Stimulated activated effector memory CD8-positive, alpha-beta T cell treated with anti-CD3 and anti-CD28 coated beads, Interleukin-12 subunit alpha, Interleukin-12 subunit beta, amount 100 ng/mL, for 72 hours (primary cell): ENCODE data around the gene USP37.
"Not testable (repeated sequence)": the region's sequence is repeated elsewhere in the genome, so short reads cannot be mapped to it uniquely, and the experiment has no call there.

Experiments
- ATAC-seq: fragments of 150-1000 bp; cut with Tn5 transposase; 2 replicates; pipeline ENCODE4 v1.10.0; 2021
- DNase-seq, 2 donors: peaks; one replicate each; pipeline ENCODE4 v3.0.0; 2021 to 2022; ENCODE audit warnings: low spot score in 2 of 2
- H3K27ac Mint-ChIP-seq: one replicate; pipeline ENCODE4 v1.8.0; 2022; ENCODE audit warnings: mild to moderate bottlenecking, mixed read lengths
- H3K36me3 Mint-ChIP-seq: one replicate; pipeline ENCODE4 v1.8.0; 2022; ENCODE audit warnings: mild to moderate bottlenecking, mixed read lengths
- H3K4me1 Mint-ChIP-seq: one replicate; pipeline ENCODE4 v1.8.0; 2022; ENCODE audit warnings: mixed read lengths
- H3K4me3 Mint-ChIP-seq: one replicate; pipeline ENCODE4 v1.8.0; 2022; ENCODE audit warnings: mild to moderate bottlenecking, mixed read lengths
- H3K9me3 Mint-ChIP-seq: one replicate; pipeline ENCODE4 v1.8.0; 2022; ENCODE audit warnings: mixed read lengths

The USP37 gene

GRCh38 chr2:218569038-218569431 lies 884 bp upstream of the USP37 start:
- no peaks in the 10 kb centered on the region for H3K9me3 Mint-ChIP-seq
- H3K4me1 Mint-ChIP-seq, result peaks cover 57% of the 10 kb centered on the region
- peaks cover 100% of the 10 kb centered on the region for H3K36me3 Mint-ChIP-seq
- peak overlapping the region; percentile 86 for H3K4me3 Mint-ChIP-seq
- ATAC-seq, result peak; percentile 62
- peak; percentile 38 to 86 for DNase-seq
- H3K27ac Mint-ChIP-seq, result peak overlapping the region; percentile 100

GRCh38 chr2:218567797-218568189 lies 358 bp downstream of the USP37 start:
- Mint-ChIP-seq H3K9me3 (no peaks in the 10 kb centered on the region), H3K27ac (peak overlapping the region; percentile 100), H3K4me3 (peak overlapping the region; percentile 86), H3K4me1 (peaks cover 61% of the 10 kb centered on the region), H3K36me3 (peaks cover 100% of the 10 kb centered on the region)
- DNase-seq (no peak), ATAC-seq (peak; percentile 62)

- ATAC-seq (no peak), DNase-seq (no peak)
- peak overlapping the region; percentile 100 for H3K27ac Mint-ChIP-seq
- H3K4me3 Mint-ChIP-seq, result peak overlapping the region; percentile 86
- H3K36me3 Mint-ChIP-seq, result peaks cover 100% of the 10 kb centered on the region
- peaks cover 55% of the 10 kb centered on the region for H3K4me1 Mint-ChIP-seq
- H3K9me3 Mint-ChIP-seq, result no peaks in the 10 kb centered on the region
These were observed 1.9 kb downstream of the USP37 start for GRCh38 chr2:218566296-218566695.

GRCh38 chr2:218564056-218564455 lies 4.1 kb downstream of the USP37 start:
- Mint-ChIP-seq H3K36me3 (peaks cover 100% of the 10 kb centered on the region), H3K27ac (no peak overlapping the region), H3K4me1 (peaks cover 37% of the 10 kb centered on the region)

GRCh38 chr2:218558986-218559385 lies 9.2 kb downstream of the USP37 start:
- peaks cover 18% of the 10 kb centered on the region for H3K4me1 Mint-ChIP-seq
- H3K36me3 Mint-ChIP-seq, result peaks cover 100% of the 10 kb centered on the region
- DNase-seq, result no peak
- no peak overlapping the region for H3K4me3 Mint-ChIP-seq
- no peak for ATAC-seq
- H3K9me3 Mint-ChIP-seq, result no peaks in the 10 kb centered on the region
- no peak overlapping the region for H3K27ac Mint-ChIP-seq

More at GRCh38 chr2:218564056-218564455, 4.1 kb downstream of the USP37 start:
- DNase-seq, result no peak
- H3K9me3 Mint-ChIP-seq, result no peaks in the 10 kb centered on the region
- no peak for ATAC-seq
- H3K4me3 Mint-ChIP-seq, result no peak overlapping the region

GRCh38 chr2:218557941-218558340 lies 10.2 kb downstream of the USP37 start:
- no peaks in the 10 kb centered on the region for H3K9me3 Mint-ChIP-seq
- no peak overlapping the region for H3K4me3 Mint-ChIP-seq
- H3K36me3 Mint-ChIP-seq, result peaks cover 100% of the 10 kb centered on the region
- peaks cover 13% of the 10 kb centered on the region for H3K4me1 Mint-ChIP-seq
- H3K27ac Mint-ChIP-seq, result no peak overlapping the region
- no peak for ATAC-seq
- DNase-seq, result no peak

- H3K9me3 Mint-ChIP-seq, result no peaks in the 10 kb centered on the region
- H3K4me3 Mint-ChIP-seq, result no peak overlapping the region
- DNase-seq (no peak), ATAC-seq (no peak)
- H3K27ac Mint-ChIP-seq, result peak overlapping the region; percentile 6
- H3K4me1 Mint-ChIP-seq, result peaks cover 8% of the 10 kb centered on the region
- H3K36me3 Mint-ChIP-seq, result peaks cover 100% of the 10 kb centered on the region
These were observed 12.6 kb downstream of the USP37 start for GRCh38 chr2:218555527-218555926.

- H3K27ac Mint-ChIP-seq, ATAC-seq, H3K4me3 Mint-ChIP-seq, H3K4me1 Mint-ChIP-seq, H3K9me3 Mint-ChIP-seq, DNase-seq: not testable (repeated sequence)
- H3K36me3 Mint-ChIP-seq, result peaks cover 100% of the 10 kb centered on the region
These were observed 13.9 kb downstream of the USP37 start for GRCh38 chr2:218554225-218554624.

- Mint-ChIP-seq H3K4me3 (no peak overlapping the region), H3K36me3 (peaks cover 100% of the 10 kb centered on the region), H3K4me1 (no peaks in the 10 kb centered on the region), H3K9me3 (no peaks in the 10 kb centered on the region), H3K27ac (no peak overlapping the region)
- no peak for ATAC-seq
- DNase-seq, result no peak
These were observed 20.2 kb downstream of the USP37 start for GRCh38 chr2:218547978-218548377.

GRCh38 chr2:218547511-218547910 lies 20.6 kb downstream of the USP37 start:
- peaks cover 100% of the 10 kb centered on the region for H3K36me3 Mint-ChIP-seq
- H3K9me3 Mint-ChIP-seq, result no peaks in the 10 kb centered on the region
- H3K4me1 Mint-ChIP-seq, result no peaks in the 10 kb centered on the region
- ATAC-seq (no peak), DNase-seq (no peak)
- no peak overlapping the region for H3K27ac Mint-ChIP-seq
- H3K4me3 Mint-ChIP-seq, result no peak overlapping the region

GRCh38 chr2:218546012-218546411 lies 22.1 kb downstream of the USP37 start:
- no peaks in the 10 kb centered on the region for H3K4me1 Mint-ChIP-seq
- H3K36me3 Mint-ChIP-seq, result peaks cover 100% of the 10 kb centered on the region
- H3K27ac Mint-ChIP-seq, result no peak overlapping the region
- no peak overlapping the region for H3K4me3 Mint-ChIP-seq
- ATAC-seq, result no peak
- H3K9me3 Mint-ChIP-seq, result no peaks in the 10 kb centered on the region
- no peak for DNase-seq

- Mint-ChIP-seq H3K36me3 (peaks cover 96% of the 10 kb centered on the region), H3K27ac (no peak overlapping the region), H3K4me1 (peaks cover 10% of the 10 kb centered on the region), H3K4me3 (no peak overlapping the region), H3K9me3 (no peaks in the 10 kb centered on the region)
- ATAC-seq, result no peak
- DNase-seq, result no peak
These were observed 28.1 kb downstream of the USP37 start for GRCh38 chr2:218540015-218540414.

GRCh38 chr2:218536804-218537494 lies 31.2 kb downstream of the USP37 start:
- Mint-ChIP-seq H3K9me3 (no peaks in the 10 kb centered on the region), H3K4me3 (no peak overlapping the region), H3K27ac (no peak overlapping the region), H3K4me1 (peaks cover 10% of the 10 kb centered on the region), H3K36me3 (peaks cover 96% of the 10 kb centered on the region)
- no peak for ATAC-seq
- DNase-seq, result no peak

- no peak overlapping the region for H3K4me3 Mint-ChIP-seq
- no peaks in the 10 kb centered on the region for H3K9me3 Mint-ChIP-seq
- H3K36me3 Mint-ChIP-seq, result peaks cover 99% of the 10 kb centered on the region
- DNase-seq, result no peak
- H3K4me1 Mint-ChIP-seq, result no peaks in the 10 kb centered on the region
- no peak overlapping the region for H3K27ac Mint-ChIP-seq
- ATAC-seq, result no peak
These were observed 38.2 kb downstream of the USP37 start for GRCh38 chr2:218529990-218530389.

GRCh38 chr2:218528409-218528808 lies 39.7 kb downstream of the USP37 start:
- DNase-seq, ATAC-seq, H3K4me3 Mint-ChIP-seq, H3K9me3 Mint-ChIP-seq, H3K27ac Mint-ChIP-seq, H3K4me1 Mint-ChIP-seq: not testable (repeated sequence)
- peaks cover 99% of the 10 kb centered on the region for H3K36me3 Mint-ChIP-seq

GRCh38 chr2:218523651-218524050 lies 44.5 kb downstream of the USP37 start:
- H3K4me1 Mint-ChIP-seq, result no peaks in the 10 kb centered on the region
- no peak for ATAC-seq
- DNase-seq, result no peak
- H3K36me3 Mint-ChIP-seq, result peaks cover 100% of the 10 kb centered on the region
- no peaks in the 10 kb centered on the region for H3K9me3 Mint-ChIP-seq
- H3K4me3 Mint-ChIP-seq, result no peak overlapping the region
- H3K27ac Mint-ChIP-seq, result no peak overlapping the region
